Activated CD4-positive, alpha-beta T cell treated with anti-CD3 and anti-CD28 coated beads, Interleukin-2, amount 50 U/mL, for 16 hours (primary cell): Measurements from ENCODE around the gene RBP5.

Source experiments
- DNase-seq: peaks from one replicate; pipeline ENCODE4 v3.0.0-alpha.2; 2020

Gene RBP5

GRCh38 chr12:7144414-7145120, 15.9 kb upstream of the RBP5 start:
- DNase-seq, result peak; percentile 32

GRCh38 chr12:7143564-7143963, 14.9 kb upstream of the RBP5 start:
- DNase-seq, result no peak

GRCh38 chr12:7142809-7143465, 14.2 kb upstream of the RBP5 start:
- no peak for DNase-seq

- peak; percentile 60 for DNase-seq
Observed at GRCh38 chr12:7142056-7142644, 13.5 kb upstream of the RBP5 start.

GRCh38 chr12:7141351-7142005, 12.8 kb upstream of the RBP5 start:
- DNase-seq, result no peak

DNA sequence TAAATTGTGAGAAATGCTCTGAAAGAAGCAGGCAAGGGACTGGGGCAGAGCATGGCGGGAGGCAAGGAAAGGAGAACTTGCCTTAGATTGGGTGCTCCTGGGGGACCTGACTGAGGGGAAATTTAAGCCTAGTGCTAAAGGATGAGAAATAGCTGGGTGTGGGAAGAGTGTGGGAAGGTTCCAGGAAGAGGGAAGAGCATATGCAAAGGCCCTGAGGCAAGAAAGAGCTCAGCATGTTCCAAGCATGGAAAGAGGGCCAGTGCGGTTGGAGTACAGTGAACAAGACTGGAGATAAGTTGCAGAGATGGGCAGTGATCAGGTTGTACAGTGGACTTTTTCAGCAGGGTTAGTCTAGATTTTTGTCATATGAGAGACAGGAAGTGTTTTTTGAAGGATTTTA, 10.5 kb upstream of the RBP5 start:
- DNase-seq, result no peak

GRCh38 chr12:7137908-7138307, 9.2 kb upstream of the RBP5 start:
- DNase-seq, result no peak

- DNase-seq, result no peak
Observed at GRCh38 chr12:7136676-7137075, 8.0 kb upstream of the RBP5 start.

- DNase-seq, result no peak
Observed at GRCh38 chr12:7136071-7136470, 7.4 kb upstream of the RBP5 start.

DNA sequence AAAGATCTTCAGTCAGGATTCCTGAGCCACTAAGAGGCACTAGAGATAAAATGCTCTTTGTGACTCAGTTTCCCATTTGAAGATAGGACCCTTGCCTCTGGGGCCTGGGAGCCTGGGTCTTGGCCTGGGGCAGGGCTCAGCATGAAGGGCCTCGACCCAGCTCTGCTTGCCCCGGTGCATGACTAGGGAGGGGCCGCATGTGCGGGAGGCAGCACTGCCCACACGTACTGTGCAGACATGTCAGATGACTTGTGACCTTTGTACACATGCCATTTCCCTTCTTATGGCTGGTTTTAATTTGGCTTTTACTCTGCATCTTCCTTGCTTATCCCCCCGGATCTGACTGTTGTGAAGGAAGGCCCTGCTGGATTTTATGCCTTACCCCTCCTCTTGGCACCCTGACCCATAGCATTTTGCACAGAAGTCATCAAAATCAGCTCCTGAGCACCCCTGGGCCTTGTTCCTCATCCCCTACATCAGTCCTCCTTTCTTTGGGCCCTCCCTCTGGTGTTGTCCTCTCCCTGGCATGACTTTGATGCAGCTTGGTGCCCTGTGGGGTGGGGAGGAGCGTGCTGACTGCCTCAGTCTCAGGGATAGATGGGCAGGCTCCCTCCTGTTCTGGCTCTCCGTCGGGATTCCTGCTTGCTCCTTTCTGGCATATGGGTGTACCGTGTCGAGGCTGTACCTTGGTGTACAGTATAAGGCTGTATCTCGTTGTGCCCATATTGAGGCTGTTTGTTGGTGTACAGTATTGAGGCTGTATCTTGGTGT, 5.9 kb upstream of the RBP5 start:
- no peak for DNase-seq

- DNase-seq, result peak; percentile 71
Observed at GRCh38 chr12:7131502-7131866, 2.8 kb upstream of the RBP5 start.

- peak; percentile 73 for DNase-seq
Observed at GRCh38 chr12:7130701-7131501, 2.2 kb upstream of the RBP5 start.

- peak; percentile 80 for DNase-seq
Observed at GRCh38 chr12:7129872-7130691, 1.4 kb upstream of the RBP5 start, which contains the start of gene CLSTN3. Gene CLSTN3, plus strand, starts transcription at chr12:7130371. Its CDS starts 278 bp downstream, at chr12:7130649.

DNA sequence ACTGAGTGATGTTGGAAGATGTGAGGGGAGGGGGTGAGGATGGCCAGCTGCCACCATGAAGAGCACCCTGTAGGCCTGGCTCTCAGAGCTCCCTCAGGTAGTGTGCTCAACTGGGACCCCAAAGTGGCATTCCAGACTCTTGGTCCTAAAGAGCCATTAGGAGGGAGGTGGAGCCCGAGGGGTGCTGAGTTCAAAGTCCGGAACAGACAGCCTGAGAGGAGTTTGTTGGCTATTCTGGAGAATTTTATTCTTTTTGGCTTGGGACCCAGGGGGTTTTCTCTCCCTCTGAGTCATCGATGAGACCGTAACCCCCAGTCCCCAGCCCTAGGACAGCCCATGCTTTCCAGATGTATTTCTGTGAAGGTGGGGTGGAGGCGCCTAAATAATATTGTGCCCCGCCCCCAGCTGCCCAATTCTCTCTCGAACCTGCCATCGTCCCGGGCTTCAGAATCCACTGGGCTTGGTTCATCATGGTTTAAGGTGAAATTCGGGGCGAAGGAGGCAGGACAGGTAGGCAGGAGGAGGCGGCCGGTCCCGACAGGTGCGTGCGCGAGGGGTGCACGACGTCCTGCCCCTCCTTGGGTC, 690 bp upstream of the RBP5 start:
- DNase-seq, result no peak

- no peak for DNase-seq
Observed at GRCh38 chr12:7127916-7128626, 618 bp downstream of the RBP5 start.

DNA sequence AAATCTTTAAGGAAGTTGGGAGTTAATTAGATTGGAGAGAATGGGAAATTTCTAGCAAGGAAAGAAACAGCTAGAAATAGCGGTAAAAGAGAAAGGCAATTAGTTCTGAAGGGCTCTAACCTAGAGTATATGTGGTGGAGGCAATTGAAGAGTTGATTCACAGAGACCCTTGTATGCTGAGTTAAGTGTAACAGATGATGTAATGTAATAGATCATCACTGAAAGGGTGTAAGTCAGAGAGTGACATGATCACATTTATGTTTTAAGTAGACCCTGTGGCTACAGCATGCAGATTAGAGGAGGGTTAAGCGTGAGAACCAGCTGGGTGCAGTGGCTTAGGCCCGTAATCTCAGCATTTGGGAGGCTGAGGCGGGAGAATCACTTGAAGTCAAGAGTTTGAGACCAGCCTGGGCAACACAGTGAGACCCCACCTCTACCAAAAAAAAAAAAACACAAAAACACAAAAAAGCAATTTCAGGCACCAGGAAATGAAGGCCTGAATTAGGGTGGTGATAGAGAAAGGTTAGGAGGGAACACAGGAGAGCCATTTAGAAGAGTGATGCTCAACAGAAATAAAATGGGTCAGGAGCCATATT, 3.0 kb downstream of the RBP5 start:
- no peak for DNase-seq

DNA sequence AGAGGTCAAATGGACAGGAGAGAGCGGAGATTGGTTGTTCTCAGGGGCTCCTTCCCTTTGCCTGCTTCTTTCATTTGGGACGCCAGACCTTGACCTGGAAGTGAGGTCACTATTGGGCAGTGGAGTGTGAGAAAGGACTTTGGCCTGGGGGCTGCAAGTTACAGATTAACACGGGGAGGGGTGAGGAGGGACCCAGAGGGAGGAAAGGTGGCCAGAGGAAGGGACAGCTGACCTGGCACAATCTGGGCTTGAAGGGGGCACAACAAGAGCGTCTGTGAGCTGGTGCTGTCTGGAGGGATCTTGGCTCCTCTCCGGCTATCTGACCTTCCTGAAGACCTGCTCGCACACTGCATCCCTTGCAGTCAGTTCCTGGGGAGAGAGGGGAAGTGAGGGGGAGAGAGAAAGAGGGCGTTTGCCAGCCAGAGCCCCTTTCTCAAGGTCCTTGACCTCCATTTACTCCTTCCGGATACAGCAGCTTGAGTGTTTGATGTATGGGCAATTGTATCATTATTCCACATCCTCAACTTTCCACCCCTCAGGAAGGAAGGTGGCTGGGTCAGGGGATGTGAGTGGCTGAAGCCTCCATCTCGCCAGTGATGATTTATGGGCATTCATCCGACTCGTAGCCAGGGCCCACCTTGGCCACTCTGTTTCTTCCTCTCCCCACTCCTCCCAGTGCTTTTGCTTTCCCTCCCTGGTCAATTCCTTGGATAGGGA, 4.7 kb downstream of the RBP5 start:
- DNase-seq, result no peak

- DNase-seq, result no peak
Observed at GRCh38 chr12:7122811-7123769, 5.6 kb downstream of the RBP5 start.
